DMS53 treated with DMSO at 0.1 percent for 48 hours (cell line): ENCODE measurements around the gene BSPRY.
"Not testable (repeated sequence)": the region's sequence is repeated elsewhere in the genome, so short reads cannot be mapped to it uniquely, and the experiment has no call there.

ENCODE experiments used
- DNase-seq: peaks from one replicate; lab custom pipeline; 2025; ENCODE audit not compliant: unreplicated experiment; lab: John Stamatoyannopoulos, UW

The BSPRY gene

GRCh38 chr9:113390192-113390960 is 41.0 kb downstream of the BSPRY start:
- DNase-seq = no peak

- no peak for DNase-seq
Observed at GRCh38 chr9:113391917-113392316, 42.6 kb downstream of the BSPRY start.

- DNase-seq = no peak
Observed at GRCh38 chr9:113393281-113393680, 43.9 kb downstream of the BSPRY start.

- DNase-seq = no peak
Observed at GRCh38 chr9:113395000-113395861, 45.9 kb downstream of the BSPRY start.

GRCh38 chr9:113397203-113397631 is 47.9 kb downstream of the BSPRY start:
- no peak for DNase-seq

- no peak for DNase-seq
Observed at GRCh38 chr9:113398796-113399195, 49.5 kb downstream of the BSPRY start.

GRCh38 chr9:113399646-113400200 is 50.4 kb downstream of the BSPRY start:
- DNase-seq = no peak

GRCh38 chr9:113401027-113401792 is 51.9 kb downstream of the BSPRY start, which contains the start of gene ALAD:
Gene ALAD, minus strand, starts transcription at chr9:113401284. Its CDS starts 7,725 bp downstream, at chr9:113393559.
- peak; percentile 87 for DNase-seq

- DNase-seq = no peak
Observed at GRCh38 chr9:113403646-113404045, 54.3 kb downstream of the BSPRY start.

GRCh38 chr9:113406353-113406752 is 57.0 kb downstream of the BSPRY start:
- DNase-seq = not testable (repeated sequence)

- peak; percentile 41 for DNase-seq
Observed at GRCh38 chr9:113406873-113407511, 57.7 kb downstream of the BSPRY start.

- DNase-seq = no peak
Observed at GRCh38 chr9:113409481-113409880, 60.1 kb downstream of the BSPRY start.

GRCh38 chr9:113409883-113410206 is 60.5 kb downstream of the BSPRY start:
- DNase-seq = no peak

GRCh38 chr9:113410207-113410864 is 61.0 kb downstream of the BSPRY start, which contains the start of the genes C9orf43 and POLE3:
Gene C9orf43, plus strand, starts transcription at chr9:113410747. Its CDS starts 2,747 bp downstream, at chr9:113413494.
Gene POLE3, minus strand, starts transcription at chr9:113410675. Its CDS starts 382 bp downstream, at chr9:113410293.
- DNase-seq = peak; percentile 82

- DNase-seq = no peak
Observed at GRCh38 chr9:113416149-113416721, 66.9 kb downstream of the BSPRY start.

GRCh38 chr9:113417370-113417769 is 68.0 kb downstream of the BSPRY start:
- no peak for DNase-seq
